H1 (cell line): ENCODE measurements around the gene BOLA3. TPM values are rescaled to one million over a fixed set of nuclear protein-coding genes. Genes with fewer than 3 reads are reported as not detected.

Experiments
- CTCF ChIA-PET: fragments of 300-600 bp; sonication (Branson Sonifier 250); formaldehyde crosslinking; loops from one replicate; lab custom pipeline; 2021; ENCODE audit not compliant: partially characterized antibody; lab: Charles Lee
- POLR2A ChIA-PET: fragments of 300-600 bp; sonication (Branson Sonifier 250); formaldehyde crosslinking; loops from one replicate; lab custom pipeline; 2021; ENCODE audit warnings: inconsistent platforms; ENCODE audit not compliant: partially characterized antibody; lab: Charles Lee
- DNase-seq, 2 experiments: peaks; one replicate each; pipeline versions ENCODE4 v3.0.0 to v3.0.0-alpha.2; 2010 to 2022; ENCODE audit warnings: low spot score in 2 of 2, low read depth in 1 of 2, mixed read lengths in 1 of 2
- FAIRE-seq: peaks from 2 replicates; lab custom pipeline; 2011; peaks lifted over from hg19 to GRCh38; lab: Jason Lieb, UNC
- H2AFZ ChIP-seq: 2 replicates; pipeline ENCODE4 v1.8.1; 2012; ENCODE audit warnings: low read length, inconsistent platforms
- H2AK5ac ChIP-seq: 2 replicates; pipeline ENCODE4 v1.6.1; 2013; ENCODE audit warnings: low read depth, low read length
- H2BK120ac ChIP-seq: replicated peaks from 2 replicates; pipeline ENCODE3; 2013; ENCODE audit warnings: low read depth, low read length, inconsistent platforms
- H2BK12ac ChIP-seq: 2 replicates; pipeline ENCODE4 v1.6.1; 2013; ENCODE audit warnings: low read depth, low read length
- H2BK15ac ChIP-seq: 2 replicates; pipeline ENCODE4 v1.6.1; 2013; ENCODE audit warnings: low read length
- H2BK20ac ChIP-seq: 2 replicates; pipeline ENCODE4 v1.6.1; 2013; ENCODE audit warnings: low read length
- H2BK5ac ChIP-seq: 2 replicates; pipeline ENCODE4 v1.6.1; 2013; ENCODE audit warnings: low read depth, low read length
- H3K14ac ChIP-seq: 2 replicates; pipeline ENCODE4 v1.6.1; 2013; ENCODE audit warnings: inconsistent platforms; ENCODE audit not compliant: insufficient read length
- H3K18ac ChIP-seq: 2 replicates; pipeline ENCODE4 v1.6.1; 2013; ENCODE audit warnings: low read length; ENCODE audit errors: extremely low read depth
- H3K23ac ChIP-seq: 2 replicates; pipeline ENCODE4 v1.6.1; 2013; ENCODE audit warnings: inconsistent platforms; ENCODE audit not compliant: insufficient read length
- H3K23me2 ChIP-seq: 2 replicates; pipeline ENCODE4 v1.6.1; 2013; ENCODE audit warnings: low read depth, low read length
- H3K27ac ChIP-seq: 2 replicates; pipeline ENCODE4 v1.6.1; 2011; ENCODE audit warnings: low read depth, low read length, inconsistent platforms
- H3K27me3 ChIP-seq, 4 experiments: replicated peaks in 1 of 4; 1 replicate in 1 of 4; 2 replicates in 3 of 4; pipeline versions ENCODE4 v1.6.1 to v1.8.1; 2011 to 2013; ENCODE audit warnings: low read length in 3 of 4, mild to moderate bottlenecking in 3 of 4, inconsistent platforms in 2 of 4, mixed read lengths in 2 of 4, moderate library complexity in 1 of 4; ENCODE audit not compliant: control insufficient read depth in 3 of 4, insufficient read depth in 3 of 4; ENCODE audit errors: extremely low read depth in 1 of 4
- H3K36me3 ChIP-seq, 4 experiments: 2 replicates each; pipeline versions ENCODE4 v1.6.1 to v1.8.1; 2011 to 2013; ENCODE audit warnings: mild to moderate bottlenecking in 4 of 4, low read length in 3 of 4, moderate library complexity in 2 of 4, control low read depth in 1 of 4, inconsistent platforms in 1 of 4; ENCODE audit not compliant: insufficient read depth in 4 of 4, control insufficient read depth in 2 of 4
- H3K4ac ChIP-seq: replicated peaks from 2 replicates; pipeline ENCODE3; 2013; ENCODE audit warnings: low read length, low read depth, mixed read lengths, inconsistent platforms; ENCODE audit not compliant: insufficient read length
- H3K4me1 ChIP-seq, 4 experiments: replicated peaks in 1 of 4; 1 replicate in 1 of 4; 2 replicates in 3 of 4; pipeline versions ENCODE4 v1.6.1 to v1.8.1; 2011 to 2013; ENCODE audit warnings: low read length in 3 of 4, inconsistent platforms in 2 of 4, mixed read lengths in 1 of 4; ENCODE audit not compliant: insufficient read depth in 4 of 4, control insufficient read depth in 3 of 4
- H3K4me2 ChIP-seq, 2 experiments: 2 replicates each; pipeline versions ENCODE4 v1.6.1 to v1.8.1; 2011 to 2013; ENCODE audit warnings: low read depth in 2 of 2, low read length in 2 of 2, control low read depth in 1 of 2, inconsistent platforms in 1 of 2, mild to moderate bottlenecking in 1 of 2; ENCODE audit not compliant: insufficient read depth in 1 of 2
- H3K4me3 ChIP-seq, 4 experiments: fragments of 200-600, 300-600 bp in 1 of 4; sonication (generic), shearing (Covaris generic), sonication (Bioruptor Twin) in 1 of 4; 2 replicates each; pipeline versions ENCODE4 v1.5.1 to v1.8.1; 2011 to 2016; ENCODE audit warnings: low read length in 4 of 4, low read depth in 3 of 4, control low read depth in 2 of 4, inconsistent platforms in 2 of 4, mild to moderate bottlenecking in 2 of 4, mixed read lengths in 1 of 4, moderate library complexity in 1 of 4; ENCODE audit not compliant: insufficient read depth in 2 of 4; ENCODE audit errors: extremely low read depth in 1 of 4
- H3K56ac ChIP-seq: replicated peaks from 2 replicates; pipeline ENCODE3; 2013; ENCODE audit warnings: low read depth, mild to moderate bottlenecking, mixed read lengths, low read length, inconsistent platforms; ENCODE audit not compliant: insufficient read length
- H3K79me1 ChIP-seq: 2 replicates; pipeline ENCODE4 v1.6.1; 2013; ENCODE audit warnings: low read depth, low read length, control low read depth
- H3K79me2 ChIP-seq, 2 experiments: 2 replicates each; pipeline versions ENCODE4 v1.6.1 to v1.8.1; 2012 to 2013; ENCODE audit warnings: low read length in 2 of 2, mild to moderate bottlenecking in 2 of 2, inconsistent platforms in 1 of 2; ENCODE audit not compliant: insufficient read depth in 2 of 2, control insufficient read depth in 1 of 2
- H3K9ac ChIP-seq, 4 experiments: replicated peaks in 1 of 4; 1 replicate in 1 of 4; 2 replicates in 3 of 4; pipeline versions ENCODE4 v1.6.1 to v1.8.1; 2011 to 2013; ENCODE audit warnings: low read depth in 3 of 4, low read length in 3 of 4, control low read depth in 2 of 4, mild to moderate bottlenecking in 2 of 4, moderate library complexity in 2 of 4, inconsistent platforms in 1 of 4; ENCODE audit errors: extremely low read depth in 1 of 4
- H3K9me3 ChIP-seq, 2 experiments: 2 replicates each; pipeline versions ENCODE4 v1.6.1 to v1.8.1; 2012 to 2013; ENCODE audit warnings: mild to moderate bottlenecking in 2 of 2, moderate library complexity in 2 of 2, control low read depth in 1 of 2, inconsistent platforms in 1 of 2, low read depth in 1 of 2, low read length in 1 of 2, mixed read lengths in 1 of 2; ENCODE audit not compliant: insufficient read depth in 2 of 2
- H4K20me1 ChIP-seq, 2 experiments: replicated peaks in 1 of 2; 2 replicates each; pipeline versions ENCODE3 to v1.8.1; 2011 to 2013; ENCODE audit warnings: inconsistent platforms in 2 of 2, low read length in 2 of 2, mild to moderate bottlenecking in 1 of 2; ENCODE audit not compliant: insufficient read depth in 2 of 2, control insufficient read depth in 1 of 2
- H4K5ac ChIP-seq: 2 replicates; pipeline ENCODE4 v1.6.1; 2013; ENCODE audit warnings: low read length, low read depth, mixed read lengths, inconsistent platforms; ENCODE audit not compliant: insufficient read length
- H4K8ac ChIP-seq: 2 replicates; pipeline ENCODE4 v1.8.0; 2013; ENCODE audit warnings: mild to moderate bottlenecking, moderate library complexity, low read length, inconsistent platforms; ENCODE audit not compliant: insufficient read depth; ENCODE audit errors: extremely low read depth
- H4K91ac ChIP-seq: replicated peaks from 2 replicates; pipeline ENCODE3; 2013; ENCODE audit warnings: low read length, mixed read lengths, inconsistent platforms; ENCODE audit not compliant: insufficient read length
- BACH1 ChIP-seq: IDR thresholded peaks from 2 replicates; pipeline ENCODE4 v1.6.1; 2012; ENCODE audit warnings: low read length, improper control_type of control experiment
- GABPA ChIP-seq: IDR thresholded peaks from 2 replicates; pipeline ENCODE4 v1.6.1; 2011; ENCODE audit warnings: mild to moderate bottlenecking, low read length, moderate library complexity, borderline replicate concordance; ENCODE audit not compliant: insufficient read depth
- GTF2F1 ChIP-seq: IDR thresholded peaks from 2 replicates; pipeline ENCODE4 v1.6.1; 2012; ENCODE audit warnings: low read depth, low read length, improper control_type of control experiment, borderline replicate concordance
- JUN ChIP-seq: IDR thresholded peaks from 2 replicates; pipeline ENCODE4 v1.6.1; 2011; ENCODE audit warnings: low read depth, mild to moderate bottlenecking, improper control_type of control experiment, low read length
- POU5F1 ChIP-seq: IDR thresholded peaks from 2 replicates; pipeline ENCODE4 v1.6.1; 2011; ENCODE audit warnings: low read depth, mild to moderate bottlenecking, low read length, moderate library complexity
- SIRT6 ChIP-seq: IDR thresholded peaks from one replicate; pipeline ENCODE4 v1.7.1; 2012; ENCODE audit warnings: low read length, inconsistent platforms
- TAF7 ChIP-seq: optimal IDR thresholded peaks from 2 replicates; pipeline ENCODE3; 2011; ENCODE audit warnings: low read depth, mild to moderate bottlenecking, inconsistent platforms, low read length, moderate library complexity, borderline replicate concordance
- TEAD4 ChIP-seq: IDR thresholded peaks from 2 replicates; pipeline ENCODE4 v1.6.1; 2012; ENCODE audit warnings: low read depth, low read length, inconsistent platforms, mixed read lengths
- WGBS, 2 experiments: shearing (Covaris generic) in 1 of 2; methylation state at CpG; one replicate each; pipeline versions ENCODE4 v1.1.6 to v1.1.7; 2013 to 2015; ENCODE audit warnings: low lambda C conversion rate in 2 of 2, mixed read lengths in 2 of 2, inconsistent platforms in 1 of 2, low coverage in 1 of 2, missing lambda C conversion rate in 1 of 2; ENCODE audit not compliant: insufficient replicate concordance in 2 of 2, insufficient coverage in 1 of 2, insufficient read length in 1 of 2; ENCODE audit errors: extremely low coverage in 1 of 2, missing lambda C conversion rate in 1 of 2; 5-methylcytosine and 5-hydroxymethylcytosine counted together
- polyA plus RNA-seq, 7 experiments: library from polyadenylated mRNA; depleted of rRNA in 3 of 7; stranded (reverse) in 5 of 7; unstranded in 2 of 7; fragments of >200 nt in 5 of 7; fragments of 200-250 nt in 2 of 7; gene quantifications; 1 replicate in 5 of 7; 2 replicates in 1 of 7; 4 replicates in 1 of 7; pipeline versions ENCODE4 v1.2.1 to v1.2.3, GENCODE V29; 2011 to 2013; ENCODE audit warnings: missing spikeins in 2 of 7, mixed read lengths in 2 of 7
- total RNA-seq: library from RNA; stranded (reverse); fragmentation: NEBNext Ultra II Directional; extraction: Animal tissue kit (Norgen Biotek cat#: 25700); gene quantifications from 2 replicates; pipeline ENCODE4 v1.2.1, GENCODE V29; 2021
- TF ChIP-seq, protein P1 (sequence below): IDR thresholded peaks from 2 replicates; pipeline ENCODE4 v1.6.1; 2012; ENCODE audit warnings: low read length, inconsistent platforms
- TF ChIP-seq, protein P2 (sequence below): IDR thresholded peaks from 2 replicates; pipeline ENCODE4 v1.6.1; 2012; ENCODE audit warnings: inconsistent platforms

Gene BOLA3
- total and polyA plus RNA-seq, 2 of the 8 experiments (the other 6 are each of a cell fraction or from before 2014, with no cell fraction given) = 46.1 to 67.3 TPM

DNA sequence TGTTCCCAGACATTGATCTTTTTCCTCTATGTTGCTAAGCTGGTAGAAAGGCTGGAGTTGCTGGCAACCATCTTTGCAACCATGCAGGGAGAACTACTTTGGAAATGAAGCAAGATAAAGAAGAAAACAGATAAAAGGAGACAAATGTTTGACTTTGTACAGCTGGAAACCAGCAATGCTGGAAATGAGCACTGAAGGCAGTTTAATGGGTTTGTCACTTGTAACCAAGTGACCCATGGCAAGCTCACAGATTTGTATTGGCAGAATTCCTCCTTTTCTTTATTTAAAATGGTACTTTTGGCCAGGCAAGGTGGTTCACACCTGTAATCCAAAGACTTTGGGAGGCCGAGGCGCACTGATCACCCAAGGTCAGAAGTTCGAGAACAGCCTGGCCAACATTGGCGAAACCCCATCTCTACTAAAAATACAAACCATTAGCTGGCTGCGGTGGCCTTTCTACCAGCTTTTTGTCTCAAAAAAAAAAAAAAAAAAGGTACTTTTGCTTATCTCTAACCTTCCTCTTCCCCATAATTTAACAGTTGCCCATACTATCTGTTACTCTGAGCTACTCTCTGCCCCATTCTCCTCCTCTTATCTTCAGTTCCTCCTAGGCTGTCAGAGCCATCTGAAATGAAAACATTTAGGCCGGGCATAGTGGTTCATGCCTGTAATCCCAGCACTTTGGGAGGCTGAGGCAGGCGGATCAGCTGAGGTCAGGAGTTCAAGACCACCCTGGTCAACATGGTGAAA, 2.0 kb upstream of the BOLA3 start:
- Histone ChIP-seq H2BK5ac (no peak overlapping the region), H3K56ac (no peak overlapping the region), H2BK20ac (no peak overlapping the region), H2BK12ac (no peak overlapping the region), H3K36me3 (peaks cover 3 to 28% (median 6%) of the 10 kb centered on the region in 4 experiments; a peak in 5 of 8 replicates), H3K23ac (no peak overlapping the region), H4K8ac (no peak overlapping the region), H3K27me3 (no peaks in the 10 kb centered on the region), H3K23me2 (peaks cover 15% of the 10 kb centered on the region; the same call in 1 of the 2 replicates), H3K4me1 (peaks cover 0 to 8% (median 2%) of the 10 kb centered on the region in 4 experiments; a peak in 4 of 7 replicates), H3K79me1 (peaks cover 3% of the 10 kb centered on the region; the same call in 1 of the 2 replicates), H2AFZ (no peak overlapping the region), H3K18ac (no peak overlapping the region), H3K4me2 (peak overlapping the region; percentile 85 to 89; a peak in 3 of 4 replicates), H4K20me1 (peaks cover 0 to 2% of the 10 kb centered on the region in 2 experiments), H4K91ac (no peak overlapping the region), H3K4ac (no peak overlapping the region), H3K9me3 (no peaks in the 10 kb centered on the region), H3K27ac (no peak overlapping the region), H2BK15ac (no peak overlapping the region), H3K79me2 (peaks cover 0 to 10% of the 10 kb centered on the region in 2 experiments; a peak in 2 of 4 replicates), H3K4me3 (peak overlapping the region in 1 of 4 experiments; percentile 93; a peak in 2 of 8 replicates), H2BK120ac (no peak overlapping the region), H2AK5ac (no peak overlapping the region), H3K9ac (no peak overlapping the region), H4K5ac (no peak overlapping the region), H3K14ac (no peak overlapping the region)
- POLR2A ChIA-PET = interaction anchor here (0.6 to 68.3 kb wide), 10 partner anchors 9 to 211 kb away, joined by 3 to 2699 read pairs (median 6); partner anchors contain the start of genes MOB1A, MTHFD2 and TET3
- 92% methylated on average over 7 of the region's 7 CpGs; no CpG with 5 or more reads in 1 of the 2 experiments for WGBS, 2 experiments
- FAIRE-seq (no peak), DNase-seq (no peak)
- CTCF ChIA-PET = interaction anchor here (0.5 to 7.3 kb wide), 15 partner anchors 11 to 369 kb away, joined by 3 to 48 read pairs (median 5); partner anchors contain the start of genes MOB1A and MTHFD2
- no peak for TF ChIP-seq JUN
- TF ChIP-seq TAF7 = no peak
- no peak for TF ChIP-seq SIRT6
- TF ChIP-seq GTF2F1 = no peak
- TF ChIP-seq, protein P1, sequence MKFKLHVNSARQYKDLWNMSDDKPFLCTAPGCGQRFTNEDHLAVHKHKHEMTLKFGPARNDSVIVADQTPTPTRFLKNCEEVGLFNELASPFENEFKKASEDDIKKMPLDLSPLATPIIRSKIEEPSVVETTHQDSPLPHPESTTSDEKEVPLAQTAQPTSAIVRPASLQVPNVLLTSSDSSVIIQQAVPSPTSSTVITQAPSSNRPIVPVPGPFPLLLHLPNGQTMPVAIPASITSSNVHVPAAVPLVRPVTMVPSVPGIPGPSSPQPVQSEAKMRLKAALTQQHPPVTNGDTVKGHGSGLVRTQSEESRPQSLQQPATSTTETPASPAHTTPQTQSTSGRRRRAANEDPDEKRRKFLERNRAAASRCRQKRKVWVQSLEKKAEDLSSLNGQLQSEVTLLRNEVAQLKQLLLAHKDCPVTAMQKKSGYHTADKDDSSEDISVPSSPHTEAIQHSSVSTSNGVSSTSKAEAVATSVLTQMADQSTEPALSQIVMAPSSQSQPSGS = no peak
- no peak for TF ChIP-seq BACH1
- no peak for TF ChIP-seq POU5F1
- no peak for TF ChIP-seq TEAD4
- TF ChIP-seq, protein P2, sequence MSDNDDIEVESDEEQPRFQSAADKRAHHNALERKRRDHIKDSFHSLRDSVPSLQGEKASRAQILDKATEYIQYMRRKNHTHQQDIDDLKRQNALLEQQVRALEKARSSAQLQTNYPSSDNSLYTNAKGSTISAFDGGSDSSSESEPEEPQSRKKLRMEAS = no peak
- TF ChIP-seq GABPA = no peak
